ENCODE data around the gene KIF17. TPM values are rescaled to one million over a fixed set of nuclear protein-coding genes. Genes with fewer than 3 reads are reported as not detected.

The KIF17 gene
- polyA plus RNA-seq, 1 of the 3 experiments (the other 2 are of a cell fraction), result 4.3 TPM

- Histone ChIP-seq H3K27me3 (ENCODE audit: insufficient read depth) (no peaks in the 10 kb centered on the region), H3K27ac (ENCODE audit: low read depth in 2 of 2, low read length in 1 of 2) (peak overlapping the region in 1 of 2 experiments; percentile 90; a peak in 2 of 4 replicates), H3K79me2 (ENCODE audit: insufficient read depth) (no peaks in the 10 kb centered on the region; the same call in 1 of the 2 replicates), H3F3A (replicated peaks; ENCODE audit: insufficient read depth) (peaks cover 21% of the 10 kb centered on the region), H2AFZ (ENCODE audit: low read depth) (peak overlapping the region; percentile 60; the same call in 1 of the 2 replicates), H3K4me2 (peak overlapping the region; percentile 96), H4K20me1 (ENCODE audit: insufficient read depth) (no peaks in the 10 kb centered on the region), H3K4me1 (ENCODE audit: control insufficient read depth in 1 of 2, insufficient read depth in 2 of 2, low read depth in 1 of 2, low read length in 1 of 2) (peaks cover 7 to 17% of the 10 kb centered on the region in 2 experiments; a peak in 2 of 4 replicates), H3K9me3 (no peaks in the 10 kb centered on the region), H3K9me2 (no peaks in the 10 kb centered on the region), H3K9ac (peak overlapping the region; percentile 79), H3K4me3 (ENCODE audit: low read depth in 2 of 2, low read length in 1 of 2) (peak overlapping the region; percentile 57 to 68), H3K36me3 (replicated peaks in 1 of 2; ENCODE audit: control insufficient read depth in 1 of 2, insufficient read depth in 2 of 2, low read length in 1 of 2) (peaks cover 1 to 13% of the 10 kb centered on the region in 2 experiments)
- POLR2A ChIA-PET, result interaction anchor here (1.1 kb wide), 1 partner anchor 14 kb away, joined by 3 read pairs; no protein-coding TSS in a partner anchor
- WGBS (ENCODE audit: low lambda C conversion rate), result 0% methylated on average over 26 of the region's 55 CpGs
- no peak for TF ChIP-seq RAD21 (IDR thresholded peaks at IDR 0.05; ENCODE audit: low read length)
- TF ChIP-seq, protein P1, sequence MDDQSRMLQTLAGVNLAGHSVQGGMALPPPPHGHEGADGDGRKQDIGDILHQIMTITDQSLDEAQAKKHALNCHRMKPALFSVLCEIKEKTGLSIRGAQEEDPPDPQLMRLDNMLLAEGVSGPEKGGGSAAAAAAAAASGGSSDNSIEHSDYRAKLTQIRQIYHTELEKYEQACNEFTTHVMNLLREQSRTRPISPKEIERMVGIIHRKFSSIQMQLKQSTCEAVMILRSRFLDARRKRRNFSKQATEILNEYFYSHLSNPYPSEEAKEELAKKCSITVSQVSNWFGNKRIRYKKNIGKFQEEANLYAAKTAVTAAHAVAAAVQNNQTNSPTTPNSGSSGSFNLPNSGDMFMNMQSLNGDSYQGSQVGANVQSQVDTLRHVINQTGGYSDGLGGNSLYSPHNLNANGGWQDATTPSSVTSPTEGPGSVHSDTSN (IDR thresholded peaks at IDR 0.05), result no peak
- TF ChIP-seq, protein P2, sequence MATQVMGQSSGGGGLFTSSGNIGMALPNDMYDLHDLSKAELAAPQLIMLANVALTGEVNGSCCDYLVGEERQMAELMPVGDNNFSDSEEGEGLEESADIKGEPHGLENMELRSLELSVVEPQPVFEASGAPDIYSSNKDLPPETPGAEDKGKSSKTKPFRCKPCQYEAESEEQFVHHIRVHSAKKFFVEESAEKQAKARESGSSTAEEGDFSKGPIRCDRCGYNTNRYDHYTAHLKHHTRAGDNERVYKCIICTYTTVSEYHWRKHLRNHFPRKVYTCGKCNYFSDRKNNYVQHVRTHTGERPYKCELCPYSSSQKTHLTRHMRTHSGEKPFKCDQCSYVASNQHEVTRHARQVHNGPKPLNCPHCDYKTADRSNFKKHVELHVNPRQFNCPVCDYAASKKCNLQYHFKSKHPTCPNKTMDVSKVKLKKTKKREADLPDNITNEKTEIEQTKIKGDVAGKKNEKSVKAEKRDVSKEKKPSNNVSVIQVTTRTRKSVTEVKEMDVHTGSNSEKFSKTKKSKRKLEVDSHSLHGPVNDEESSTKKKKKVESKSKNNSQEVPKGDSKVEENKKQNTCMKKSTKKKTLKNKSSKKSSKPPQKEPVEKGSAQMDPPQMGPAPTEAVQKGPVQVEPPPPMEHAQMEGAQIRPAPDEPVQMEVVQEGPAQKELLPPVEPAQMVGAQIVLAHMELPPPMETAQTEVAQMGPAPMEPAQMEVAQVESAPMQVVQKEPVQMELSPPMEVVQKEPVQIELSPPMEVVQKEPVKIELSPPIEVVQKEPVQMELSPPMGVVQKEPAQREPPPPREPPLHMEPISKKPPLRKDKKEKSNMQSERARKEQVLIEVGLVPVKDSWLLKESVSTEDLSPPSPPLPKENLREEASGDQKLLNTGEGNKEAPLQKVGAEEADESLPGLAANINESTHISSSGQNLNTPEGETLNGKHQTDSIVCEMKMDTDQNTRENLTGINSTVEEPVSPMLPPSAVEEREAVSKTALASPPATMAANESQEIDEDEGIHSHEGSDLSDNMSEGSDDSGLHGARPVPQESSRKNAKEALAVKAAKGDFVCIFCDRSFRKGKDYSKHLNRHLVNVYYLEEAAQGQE (IDR thresholded peaks at IDR 0.05; ENCODE audit: low read depth, low read length), result no peak
- no peak for TF ChIP-seq SMC3 (IDR thresholded peaks at IDR 0.05; ENCODE audit: low read depth, low read length)
- no peak; the same call in 1 of the 2 replicates for TF ChIP-seq MAX (IDR thresholded peaks at IDR 0.05; ENCODE audit: low read depth)
- no peak for TF ChIP-seq FOSL2 (IDR thresholded peaks at IDR 0.05; ENCODE audit: borderline replicate concordance, low read depth)
- 0 out of 2 replicates have a peak, but pooled peaks have one; percentile 33 for TF ChIP-seq MXI1 (IDR thresholded peaks at IDR 0.05; ENCODE audit: low read depth, low read length)
- 0 out of 2 replicates have a peak, but pooled peaks have one; percentile 33 for TF ChIP-seq USF1 (IDR thresholded peaks at IDR 0.05; ENCODE audit: borderline replicate concordance, low read depth)
- TF ChIP-seq GABPA (IDR thresholded peaks at IDR 0.05; ENCODE audit: low read depth), result no peak
- no peak for TF ChIP-seq NRF1 (IDR thresholded peaks at IDR 0.05; ENCODE audit: low read depth, low read length)
- peak; percentile 96 for DNase-seq
- CTCF ChIA-PET, result interaction anchor here (0.6 to 2.0 kb wide), 7 partner anchors 9 to 478 kb away, joined by 3 to 11 read pairs (median 3); partner anchors contain the start of gene KIF17
Measured at GRCh38 chr1:20732071-20732587, 14.3 kb upstream of the KIF17 start.

Data from SK-N-SH (cell line).